ENCODE results near the gene ATG4B.

ATG4B gene

DNA sequence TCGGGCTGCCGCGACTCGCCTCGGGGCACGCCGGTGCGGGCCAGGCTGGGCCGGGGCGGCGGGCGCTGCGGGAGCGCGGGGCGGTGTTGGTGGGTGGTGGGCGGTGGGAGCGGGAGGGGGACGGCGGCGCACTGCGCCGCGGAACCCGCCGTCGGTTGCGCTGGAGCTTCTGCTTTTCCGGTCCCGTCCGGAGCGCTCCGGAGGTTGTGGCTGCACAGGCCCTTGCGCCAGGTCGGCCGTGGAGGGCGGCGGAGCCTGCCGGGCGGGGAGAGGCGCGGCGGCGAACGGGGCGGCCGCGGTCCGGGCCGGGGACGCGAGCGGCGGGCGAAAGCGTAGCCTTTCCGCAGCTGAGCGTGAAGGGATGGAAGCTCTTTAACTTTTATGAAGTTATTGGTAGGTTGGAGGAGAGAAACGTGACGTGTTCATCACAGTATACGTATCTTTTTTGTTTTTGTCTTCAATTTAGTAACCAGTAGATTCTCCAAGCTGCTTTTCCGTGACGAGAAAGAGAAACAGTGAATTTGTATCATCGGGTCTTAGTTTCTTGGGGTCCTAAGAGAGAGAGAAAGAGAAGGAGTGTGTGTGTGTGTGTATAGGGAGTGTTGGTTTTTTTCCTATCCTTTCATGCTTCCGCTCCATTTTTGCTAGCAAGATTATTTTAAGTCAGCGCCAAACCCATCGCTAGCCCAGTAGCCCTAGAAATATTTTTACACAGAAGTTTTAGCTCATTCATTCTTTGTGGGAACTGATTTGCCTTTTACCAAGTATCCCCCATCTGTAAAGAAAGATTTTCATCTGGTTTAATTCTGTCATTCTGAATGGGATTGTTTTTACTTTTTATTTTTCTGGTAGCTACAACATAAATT, 535 bp downstream of the ATG4B start:
- peak in 1 of 58 donors; percentile 45 for DNase-seq

GRCh38 chr2:241638940-241639339, 1.4 kb downstream of the ATG4B start:
- no peak for DNase-seq

DNA sequence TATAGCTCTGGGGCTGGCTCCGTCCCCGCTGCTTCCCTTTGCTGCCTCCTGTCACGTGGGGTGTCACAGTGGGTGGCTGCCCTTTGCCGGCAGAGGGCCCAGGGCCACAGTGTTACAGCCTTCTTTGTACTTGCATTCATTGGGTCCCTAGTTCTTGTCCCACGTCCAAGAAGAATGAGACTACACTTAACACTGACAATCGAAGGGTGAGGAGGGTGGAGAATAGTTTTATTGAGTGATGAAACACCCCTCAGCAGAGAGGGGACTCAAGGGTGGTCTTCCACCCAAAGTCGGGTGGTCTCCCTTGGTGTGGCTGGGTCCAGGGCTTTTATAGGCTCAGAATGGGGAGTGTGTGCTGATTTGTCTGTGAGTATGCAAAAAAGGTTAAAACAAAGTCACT, 1.9 kb downstream of the ATG4B start:
- no peak for DNase-seq

DNA sequence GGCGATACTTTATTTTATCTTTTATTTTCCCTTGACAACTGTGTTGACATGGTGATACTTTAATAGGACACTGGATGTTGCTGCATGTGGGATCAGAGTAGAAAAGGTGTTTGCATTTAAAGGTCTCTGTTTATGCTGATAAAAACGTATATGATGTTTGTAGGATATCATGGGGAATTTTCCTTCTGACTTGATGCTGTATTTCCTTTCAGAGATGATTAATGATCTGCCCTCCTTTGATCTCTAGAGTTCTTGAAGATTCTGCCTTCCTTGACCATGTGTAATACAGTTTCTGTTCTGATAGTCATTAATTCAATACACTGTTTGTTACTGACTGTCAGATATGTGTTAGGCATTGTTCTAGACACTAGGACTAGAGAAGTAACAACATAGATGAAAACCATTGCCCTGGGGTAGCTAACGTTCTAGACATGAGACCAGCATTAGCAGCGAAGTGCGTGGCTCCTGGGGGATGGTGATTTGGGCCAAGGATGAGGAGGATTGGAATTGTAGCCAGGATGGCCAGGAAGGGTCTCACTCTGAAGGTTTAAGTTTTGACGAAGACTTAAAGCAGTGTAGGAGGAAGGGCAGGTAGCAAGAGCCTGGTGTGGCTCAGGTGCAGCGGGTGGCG, 2.8 kb downstream of the ATG4B start:
- DNase-seq: no peak

DNA sequence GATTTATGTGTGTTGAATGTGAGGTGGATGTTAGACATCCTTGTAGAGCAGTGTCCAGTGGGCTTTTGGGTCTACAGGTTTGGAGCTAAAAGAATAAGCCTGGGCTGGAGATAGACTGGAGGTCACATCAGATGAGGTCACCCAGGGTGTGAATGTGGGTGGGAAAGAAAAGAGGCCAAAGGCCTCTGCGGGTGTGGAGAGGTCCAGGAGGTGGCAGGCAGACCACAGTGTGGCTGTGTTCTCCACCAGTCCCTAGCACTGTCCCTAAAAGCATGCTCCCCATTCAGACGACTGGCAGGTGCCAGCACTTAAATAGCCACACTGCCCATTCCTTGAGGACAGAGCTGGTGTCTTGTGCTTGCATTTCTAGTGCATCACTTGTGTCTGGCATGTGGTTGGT, 4.1 kb downstream of the ATG4B start:
- DNase-seq: no peak

DNA sequence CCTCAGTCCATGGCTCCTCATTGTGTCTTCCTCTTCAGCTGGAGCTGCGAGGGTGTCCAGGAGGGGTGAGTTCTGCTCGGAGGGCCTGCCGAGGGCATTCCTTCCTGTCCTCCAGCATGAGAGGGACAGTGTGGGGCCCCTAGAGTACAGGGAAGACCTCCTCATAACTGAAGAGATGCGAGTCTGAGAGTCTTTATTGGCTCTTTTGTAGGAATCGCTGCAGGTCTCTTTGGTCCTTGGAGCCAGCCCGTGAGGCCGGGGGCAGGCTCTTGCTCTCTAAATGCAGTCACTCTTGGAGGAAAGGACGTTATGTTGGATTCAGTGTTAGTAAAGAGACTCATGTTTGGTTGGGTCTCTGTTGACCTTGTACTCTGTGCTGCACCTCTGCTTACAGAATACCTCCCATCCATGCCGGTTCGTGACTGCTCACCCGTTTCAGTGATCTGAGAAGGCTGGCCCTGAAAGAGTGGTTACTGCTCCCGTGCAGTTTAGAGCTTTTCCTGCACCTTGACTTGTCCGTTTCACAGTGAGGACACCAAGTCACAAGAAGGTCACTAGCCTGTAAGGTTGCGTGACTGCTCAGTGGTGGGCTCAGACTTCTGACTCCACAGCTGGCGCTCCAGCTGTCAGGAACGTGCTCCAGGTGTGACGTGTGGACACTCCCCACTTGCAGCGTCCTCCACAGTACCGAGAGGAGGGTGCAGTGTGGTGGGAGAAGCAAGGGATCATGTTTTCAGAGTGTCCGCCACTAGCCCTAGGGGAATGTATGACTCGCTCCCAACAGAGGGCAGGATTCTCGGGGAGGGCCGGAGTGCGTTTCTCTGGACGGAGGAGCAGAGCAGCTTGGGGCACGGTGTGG, 7.8 kb downstream of the ATG4B start:
- no peak for DNase-seq

GRCh38 chr2:241645915-241646645, 8.6 kb downstream of the ATG4B start:
- no peak for DNase-seq

GRCh38 chr2:241648453-241648852, 11.0 kb downstream of the ATG4B start:
- DNase-seq: no peak

- peak in 32 of 58 donors; percentile 6 to 71 (median 24) for DNase-seq
These were observed 11.9 kb downstream of the ATG4B start for GRCh38 chr2:241649404-241649803.

GRCh38 chr2:241649927-241650326, 12.4 kb downstream of the ATG4B start:
- DNase-seq: no peak

- DNase-seq: no peak
These were observed 14.6 kb downstream of the ATG4B start for GRCh38 chr2:241652142-241652541.

GRCh38 chr2:241652722-241653121, 15.2 kb downstream of the ATG4B start:
- no peak for DNase-seq

GRCh38 chr2:241653210-241653750, 15.8 kb downstream of the ATG4B start:
- no peak for DNase-seq

DNA sequence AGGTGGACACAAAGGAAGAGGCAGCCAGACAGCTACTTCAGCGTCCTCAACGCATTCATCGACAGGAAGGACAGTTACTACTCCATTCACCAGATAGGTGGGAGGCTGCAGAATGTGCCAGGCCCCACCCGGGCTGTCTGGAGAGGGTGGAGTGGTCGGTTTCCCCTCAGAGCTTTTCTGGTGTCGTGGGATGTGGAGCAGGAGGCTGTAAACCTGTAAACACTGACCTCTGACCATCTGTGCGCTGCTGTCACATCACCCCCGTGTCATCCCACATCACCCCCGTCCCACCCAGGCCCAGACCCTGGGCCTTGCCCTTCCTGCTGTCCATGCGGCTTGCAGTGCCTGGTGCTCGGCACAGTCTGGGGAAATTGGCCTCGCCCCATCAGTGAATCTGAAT, 17.1 kb downstream of the ATG4B start:
- DNase-seq: no peak

DNA sequence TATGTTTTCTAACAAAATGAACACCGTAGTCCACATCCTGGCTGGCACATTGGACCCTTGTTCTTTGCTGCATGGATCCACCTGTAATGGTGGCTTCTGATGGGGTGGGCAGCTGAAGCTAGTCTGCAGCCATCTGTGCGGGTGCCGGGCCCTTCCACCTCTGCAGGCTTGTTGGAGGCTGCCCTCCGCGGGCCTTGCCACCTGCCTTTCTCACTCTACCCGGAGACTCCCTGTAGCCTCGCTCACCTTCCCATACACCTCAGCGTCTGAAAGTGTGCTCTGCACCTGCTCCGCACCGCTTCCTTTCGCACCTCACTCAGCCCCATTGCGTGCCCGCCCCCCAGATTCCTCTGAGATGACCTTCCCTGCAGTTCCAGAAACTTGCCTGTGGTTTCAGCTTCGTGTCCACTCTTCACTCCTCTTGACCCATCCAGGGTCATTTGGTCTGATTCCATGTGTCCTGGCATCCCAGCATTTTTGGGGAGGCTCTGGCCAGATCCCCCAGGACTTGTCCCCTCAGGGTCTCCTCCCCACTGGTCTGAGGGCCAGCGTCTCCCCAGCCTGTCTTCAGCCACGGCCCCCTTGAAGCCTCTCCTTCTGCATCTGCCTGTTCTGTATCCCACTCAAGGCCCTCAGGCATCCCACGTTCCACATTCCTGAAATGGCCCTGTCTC, 18.2 kb downstream of the ATG4B start:
- DNase-seq: no peak

DNA sequence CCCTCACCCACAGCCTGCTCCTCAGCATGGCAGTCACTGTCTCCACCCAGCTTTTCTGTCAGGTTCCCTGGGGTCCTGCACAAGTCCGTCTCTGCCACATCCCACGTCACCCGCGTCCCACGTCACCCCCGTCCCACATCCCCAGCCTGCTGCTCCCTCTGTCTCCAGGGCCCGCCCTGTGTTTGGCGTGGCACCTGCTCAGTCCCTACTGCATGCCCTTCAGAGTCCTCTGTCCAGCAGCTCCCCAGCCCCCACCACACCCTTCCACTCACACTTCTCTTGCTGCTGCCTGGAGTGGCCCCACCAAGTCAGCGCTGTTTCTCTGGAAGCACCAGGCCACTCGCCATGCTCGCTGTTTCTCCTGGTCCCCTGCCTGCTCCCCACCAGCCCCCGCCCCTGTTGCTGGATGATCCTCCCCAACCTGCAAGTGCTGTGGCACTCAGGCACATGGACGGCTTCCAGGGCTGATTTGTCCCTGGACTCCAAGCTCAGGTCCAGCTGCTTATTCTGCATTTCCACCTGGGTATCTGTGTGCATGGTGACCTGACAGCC, 18.8 kb downstream of the ATG4B start:
- DNase-seq: no peak

DNA sequence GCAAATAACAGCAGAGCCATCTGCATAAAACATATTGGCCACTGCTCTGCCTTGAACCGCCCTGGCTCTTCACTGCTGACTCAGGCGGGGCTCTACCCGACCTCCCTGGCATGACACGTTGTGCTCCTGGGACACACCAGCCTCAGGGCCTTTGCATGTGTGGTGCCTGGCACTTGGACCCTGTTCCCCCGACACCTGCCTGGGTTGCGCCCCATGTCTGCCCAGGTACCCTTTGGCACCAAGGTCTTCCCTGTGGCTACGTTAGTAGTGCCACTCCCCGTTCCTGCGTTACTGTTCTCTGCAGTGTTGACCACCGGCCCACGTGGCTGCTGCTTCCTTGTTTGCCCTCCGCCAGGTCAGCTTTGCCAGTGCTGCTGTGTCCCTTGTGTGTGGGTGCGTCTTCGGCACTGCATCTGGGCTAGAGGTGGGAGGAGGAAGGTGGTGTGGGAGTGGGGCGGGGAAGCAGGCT, 20.3 kb downstream of the ATG4B start:
- DNase-seq: no peak

DNA sequence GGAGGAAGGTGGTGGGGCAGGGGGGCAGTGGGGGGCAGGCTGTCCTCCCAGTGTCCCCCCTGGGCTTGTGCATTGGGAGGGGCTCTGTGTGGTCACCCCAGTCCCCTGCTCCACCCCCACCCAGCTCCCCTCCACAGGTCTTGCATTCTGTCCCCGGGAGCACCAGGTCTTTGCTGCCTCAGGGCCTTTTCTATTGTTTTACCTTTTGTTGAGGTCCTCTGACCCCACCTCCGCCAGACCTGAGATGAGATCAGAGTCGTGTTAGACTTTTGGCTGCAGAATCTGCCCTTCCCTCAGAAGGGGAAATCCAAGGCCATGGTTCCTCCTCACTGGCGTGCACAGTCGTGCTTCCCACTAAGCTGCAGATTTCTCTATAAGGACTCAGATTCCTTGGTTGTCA, 20.8 kb downstream of the ATG4B start:
- DNase-seq: no peak

DNA sequence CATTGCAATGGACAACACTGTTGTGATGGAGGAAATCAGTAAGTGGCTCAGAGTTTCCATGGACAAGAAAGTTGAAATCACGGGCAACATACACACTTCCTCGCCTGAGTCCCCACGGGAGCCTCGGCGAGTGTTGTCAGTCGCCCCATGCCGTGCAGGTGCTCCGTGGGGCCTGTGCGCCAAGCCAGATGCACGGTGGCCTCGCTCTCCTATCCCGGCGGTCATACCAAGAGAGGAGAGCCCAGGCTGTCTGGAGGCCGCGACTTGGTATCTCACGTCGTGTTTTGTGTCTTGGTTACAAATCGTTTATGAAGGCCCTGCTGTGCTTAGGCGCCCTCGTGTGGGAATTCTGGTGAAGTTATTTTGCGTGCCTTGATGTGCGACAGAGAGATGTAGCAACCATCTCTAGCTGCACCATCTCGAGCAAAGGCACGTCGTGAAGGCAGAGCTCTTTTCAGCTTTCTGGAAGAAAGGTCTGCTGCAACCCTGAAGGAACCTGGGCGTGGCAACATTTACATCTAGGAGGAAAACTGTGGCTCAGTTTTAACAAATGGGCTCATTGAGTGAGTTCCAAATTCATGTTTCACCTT, 21.8 kb downstream of the ATG4B start:
- peak in 45 of 58 donors; percentile 10 to 78 (median 47) for DNase-seq
